ENCODE data around the gene ANO7. TPM values are rescaled to one million over a fixed set of nuclear protein-coding genes. Genes with fewer than 3 reads are reported as not detected.

The ANO7 gene
- total and polyA plus RNA-seq, 7 experiments from 2014 or later, result 0.16 to 0.94 (median 0.30) TPM; not detected in 1

- DNase-seq (peak; percentile 37 to 69 (median 42)), ATAC-seq (peak; percentile 83)
- ChIA-PET POLR2A (interaction anchor here (0.5 to 1.3 kb wide), 2 partner anchors 27 to 75 kb away, joined by 3 to 4 read pairs; no protein-coding TSS in a partner anchor), CTCF (no interaction called here)
- Histone ChIP-seq H3K36me3 (ENCODE audit: control insufficient read depth in 2 of 3, insufficient read depth in 3 of 3, low read length in 3 of 3) (peaks cover 0 to 15% (median 1%) of the 10 kb centered on the region in 3 experiments), H3K4me1 (ENCODE audit: control insufficient read depth in 2 of 2, insufficient read depth in 2 of 2, low read length in 2 of 2) (peaks cover 8 to 16% of the 10 kb centered on the region in 2 donors), H3K4me3 (ENCODE audit: low read length) (peak overlapping the region; percentile 63), H3K27ac (ENCODE audit: low read depth, low read length) (peak overlapping the region; percentile 76), H3K9me3 (ENCODE audit: control insufficient read depth in 2 of 3, low read length in 3 of 3) (peaks cover 0 to 5% (median 0%) of the 10 kb centered on the region in 3 experiments), H3K27me3 (ENCODE audit: control insufficient read depth in 2 of 2, insufficient read depth in 2 of 2, low read length in 2 of 2) (no peaks in the 10 kb centered on the region)
- peaks cover 0 to 20% (median 8%) of the 10 kb centered on the region in 11 donors for H3K9me3 Mint-ChIP-seq
- H3K27ac Mint-ChIP-seq, result peak overlapping the region; percentile 70 to 94 (median 89)
- H3K4me3 Mint-ChIP-seq, result peak overlapping the region; percentile 91 to 97 (median 94)
- H3K36me3 Mint-ChIP-seq, result peaks cover 11 to 27% (median 20%) of the 10 kb centered on the region in 5 donors
- intact Hi-C loops (cut with micrococcal nuclease), result loop anchor here (1.0 to 5.0 kb wide), 8 partner anchors 17 to 431 kb away; partner anchors contain the start of genes FARP2 (in 2 of the 2), HDLBP (in 2 of the 2), SEPTIN2 (in 2 of the 2) and STK25 (in 2 of the 2)
- peaks cover 41 to 65% (median 60%) of the 10 kb centered on the region in 7 donors for H3K4me1 Mint-ChIP-seq
- H3K27me3 Mint-ChIP-seq, result no peaks in the 10 kb centered on the region
Measured at GRCh38 chr2:241271706-241272302, 83.3 kb downstream of the ANO7 start.

GRCh38 chr2:241272303-241273209 lies 84.1 kb downstream of the ANO7 start:
- H3K36me3 Mint-ChIP-seq, result peaks cover 11 to 34% (median 20%) of the 10 kb centered on the region in 5 donors
- ChIA-PET CTCF (no interaction called here), POLR2A (interaction anchor here (1.3 kb wide), 1 partner anchor 26 kb away, joined by 3 read pairs; no protein-coding TSS in a partner anchor)
- Histone ChIP-seq H3K27me3 (ENCODE audit: control insufficient read depth in 2 of 2, insufficient read depth in 2 of 2, low read length in 2 of 2) (no peaks in the 10 kb centered on the region), H3K9me3 (ENCODE audit: control insufficient read depth in 2 of 3, low read length in 3 of 3) (peaks cover 0 to 5% (median 0%) of the 10 kb centered on the region in 3 experiments), H3K27ac (ENCODE audit: low read depth, low read length) (peak overlapping the region; percentile 76), H3K4me3 (ENCODE audit: low read length) (peak overlapping the region; percentile 63), H3K4me1 (ENCODE audit: control insufficient read depth in 2 of 2, insufficient read depth in 2 of 2, low read length in 2 of 2) (peaks cover 8 to 16% of the 10 kb centered on the region in 2 donors), H3K36me3 (ENCODE audit: control insufficient read depth in 2 of 3, insufficient read depth in 3 of 3, low read length in 3 of 3) (peaks cover 0 to 14% (median 0%) of the 10 kb centered on the region in 3 experiments)
- peaks cover 0 to 20% (median 8%) of the 10 kb centered on the region in 11 donors for H3K9me3 Mint-ChIP-seq
- intact Hi-C loops (cut with micrococcal nuclease), result loop anchor here (1.0 to 5.0 kb wide), 7 partner anchors 16 to 430 kb away; partner anchors contain the start of genes FARP2 (in 2 of the 2), HDLBP (in 1 of the 2), ING5 (in 1 of the 2) and SEPTIN2 (in 1 of the 2)
- peak overlapping the region in 8 of 9 donors; percentile 1 to 89 (median 54) for H3K27ac Mint-ChIP-seq
- DNase-seq (peak in 7 of 9 donors; percentile 10 to 69 (median 26)), ATAC-seq (peak; percentile 72)
- peak overlapping the region; percentile 64 to 94 (median 76) for H3K4me3 Mint-ChIP-seq
- peaks cover 37 to 69% (median 60%) of the 10 kb centered on the region in 7 donors for H3K4me1 Mint-ChIP-seq
- H3K27me3 Mint-ChIP-seq, result no peaks in the 10 kb centered on the region

- ChIA-PET POLR2A (interaction anchor here (0.6 kb wide), 1 partner anchor 121 kb away, joined by 3 read pairs; no protein-coding TSS in a partner anchor), CTCF (no interaction called here)
- no peaks in the 10 kb centered on the region for H3K27me3 Mint-ChIP-seq
- Histone ChIP-seq H3K9me3 (ENCODE audit: control insufficient read depth in 2 of 3, low read length in 3 of 3) (peaks cover 0 to 5% (median 0%) of the 10 kb centered on the region in 3 experiments), H3K27ac (ENCODE audit: low read depth, low read length) (peak overlapping the region; percentile 62), H3K4me3 (ENCODE audit: low read length) (peak overlapping the region; percentile 36), H3K27me3 (ENCODE audit: control insufficient read depth in 2 of 2, insufficient read depth in 2 of 2, low read length in 2 of 2) (no peaks in the 10 kb centered on the region), H3K4me1 (ENCODE audit: control insufficient read depth in 2 of 2, insufficient read depth in 2 of 2, low read length in 2 of 2) (peaks cover 8 to 16% of the 10 kb centered on the region in 2 donors), H3K36me3 (ENCODE audit: control insufficient read depth in 2 of 3, insufficient read depth in 3 of 3, low read length in 3 of 3) (peaks cover 0 to 6% (median 0%) of the 10 kb centered on the region in 3 experiments)
- peak overlapping the region; percentile 1 to 86 (median 48) for H3K27ac Mint-ChIP-seq
- H3K36me3 Mint-ChIP-seq, result peaks cover 11 to 38% (median 20%) of the 10 kb centered on the region in 5 donors
- intact Hi-C loops (cut with micrococcal nuclease), result loop anchor here (2.0 to 5.0 kb wide), 4 partner anchors 15 to 429 kb away; partner anchors contain the start of genes FARP2 (in 2 of the 2) and ING5 (in 1 of the 2)
- H3K4me1 Mint-ChIP-seq, result peaks cover 34 to 61% (median 52%) of the 10 kb centered on the region in 7 donors
- peak in 4 of 9 donors; percentile 6 to 20 (median 8) for DNase-seq
- peaks cover 0 to 20% (median 8%) of the 10 kb centered on the region in 11 donors for H3K9me3 Mint-ChIP-seq
- peak overlapping the region; percentile 64 to 94 (median 75) for H3K4me3 Mint-ChIP-seq
- no peak for ATAC-seq
Measured at GRCh38 chr2:241273210-241274020, 84.9 kb downstream of the ANO7 start.

GRCh38 chr2:241274127-241274526 lies 85.7 kb downstream of the ANO7 start:
- no peaks in the 10 kb centered on the region for H3K27me3 ChIP-seq (ENCODE audit: control insufficient read depth in 2 of 2, insufficient read depth in 2 of 2, low read length in 2 of 2)
- H3K9me3 ChIP-seq (ENCODE audit: control insufficient read depth in 2 of 3, low read length in 3 of 3), result peaks cover 0 to 5% (median 0%) of the 10 kb centered on the region in 3 experiments
- ChIA-PET CTCF (no interaction called here), POLR2A (no interaction called here)
- H3K36me3 ChIP-seq (ENCODE audit: control insufficient read depth in 2 of 3, insufficient read depth in 3 of 3, low read length in 3 of 3), result no peaks in the 10 kb centered on the region
- Mint-ChIP-seq H3K4me1 (peaks cover 31 to 56% (median 47%) of the 10 kb centered on the region in 7 donors), H3K27me3 (no peaks in the 10 kb centered on the region), H3K9me3 (peaks cover 0 to 20% (median 8%) of the 10 kb centered on the region in 11 donors), H3K36me3 (peaks cover 11 to 38% (median 20%) of the 10 kb centered on the region in 5 donors), H3K27ac (peak overlapping the region in 6 of 9 donors; percentile 1 to 56 (median 48)), H3K4me3 (peak overlapping the region in 7 of 10 donors; percentile 45 to 94 (median 77))
- no peak overlapping the region for H3K27ac ChIP-seq (ENCODE audit: low read depth, low read length)
- H3K4me3 ChIP-seq (ENCODE audit: low read length), result no peak overlapping the region
- DNase-seq (peak in 1 of 9 donors; percentile 15), ATAC-seq (no peak)
- peaks cover 8 to 16% of the 10 kb centered on the region in 2 donors for H3K4me1 ChIP-seq (ENCODE audit: control insufficient read depth in 2 of 2, insufficient read depth in 2 of 2, low read length in 2 of 2)
- intact Hi-C loops (cut with micrococcal nuclease), result loop anchor here in 1 of 2 donors (5.0 kb wide), 1 partner anchor 83 kb away; the partner anchor contains the start of gene FARP2
